ENCODE measurements around the gene IFNL1. TPM values are rescaled to one million over a fixed set of nuclear protein-coding genes. Genes with fewer than 3 reads are reported as not detected.

Gene IFNL1
- total and polyA plus RNA-seq, 9 of the 15 experiments (the other 6 are each of a cell fraction or from before 2014, with no cell fraction given): not detected

DNA sequence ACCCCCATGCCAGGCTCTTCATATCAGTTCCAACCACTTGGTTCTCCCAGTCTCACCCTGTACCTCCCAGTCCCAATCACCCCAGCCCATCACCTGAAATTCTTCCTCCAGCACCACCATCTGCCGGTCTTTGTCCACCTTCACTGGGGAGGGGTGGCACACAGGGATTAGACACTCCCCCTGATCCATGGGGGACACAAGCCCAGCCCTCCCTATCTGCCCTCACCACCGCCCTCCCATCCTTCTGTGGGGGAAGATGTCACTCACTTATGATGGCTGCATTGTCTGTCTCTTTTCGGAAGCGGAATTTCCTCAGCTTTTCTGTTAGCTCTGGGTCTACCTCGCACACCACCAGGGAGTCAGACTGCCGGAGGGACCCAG lies 39.0 kb downstream of the IFNL1 start (continued):
- TF ChIP-seq, protein P1, sequence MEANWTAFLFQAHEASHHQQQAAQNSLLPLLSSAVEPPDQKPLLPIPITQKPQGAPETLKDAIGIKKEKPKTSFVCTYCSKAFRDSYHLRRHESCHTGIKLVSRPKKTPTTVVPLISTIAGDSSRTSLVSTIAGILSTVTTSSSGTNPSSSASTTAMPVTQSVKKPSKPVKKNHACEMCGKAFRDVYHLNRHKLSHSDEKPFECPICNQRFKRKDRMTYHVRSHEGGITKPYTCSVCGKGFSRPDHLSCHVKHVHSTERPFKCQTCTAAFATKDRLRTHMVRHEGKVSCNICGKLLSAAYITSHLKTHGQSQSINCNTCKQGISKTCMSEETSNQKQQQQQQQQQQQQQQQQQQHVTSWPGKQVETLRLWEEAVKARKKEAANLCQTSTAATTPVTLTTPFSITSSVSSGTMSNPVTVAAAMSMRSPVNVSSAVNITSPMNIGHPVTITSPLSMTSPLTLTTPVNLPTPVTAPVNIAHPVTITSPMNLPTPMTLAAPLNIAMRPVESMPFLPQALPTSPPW (CRISPR knock-in tag; IDR thresholded peaks at IDR 0.05): 0 out of 2 replicates have a peak, but pooled peaks have one; percentile 6
- TF ChIP-seq SMAD4 (CRISPR knock-in tag; conservative IDR thresholded peaks at IDR 0.05) (no peak), NCOA4 (IDR thresholded peaks at IDR 0.05; ENCODE audit: partially characterized antibody) (no peak), CHCHD3 (CRISPR knock-in tag; IDR thresholded peaks at IDR 0.05) (no peak), TEAD4 (IDR thresholded peaks at IDR 0.05; ENCODE audit: low read length) (0 out of 2 replicates have a peak, but pooled peaks have one; percentile 11), TEAD4 (CRISPR knock-in tag; IDR thresholded peaks at IDR 0.05; ENCODE audit: borderline replicate concordance) (no peak), SNIP1 (IDR thresholded peaks at IDR 0.05; ENCODE audit: low read depth) (no peak), MEIS2 (IDR thresholded peaks at IDR 0.05; ENCODE audit: partially characterized antibody) (peak; percentile 34), ZC3H4 (CRISPR knock-in tag; IDR thresholded peaks at IDR 0.05; ENCODE audit: borderline replicate concordance) (no peak), PHB2 (IDR thresholded peaks at IDR 0.05; ENCODE audit: low read depth) (peak; percentile 36; the same call in 1 of the 2 replicates), CBFA2T2 (conservative IDR thresholded peaks at IDR 0.05) (peak; percentile 60), TCF3 (CRISPR knock-in tag; IDR thresholded peaks at IDR 0.05) (peak; percentile 48), DPF2 (IDR thresholded peaks at IDR 0.05) (0 out of 2 replicates have a peak, but pooled peaks have one; percentile 18), CTBP1 (IDR thresholded peaks at IDR 0.05; ENCODE audit: borderline replicate concordance) (peak; percentile 17; the same call in 1 of the 2 replicates)
- TF ChIP-seq, protein P2, sequence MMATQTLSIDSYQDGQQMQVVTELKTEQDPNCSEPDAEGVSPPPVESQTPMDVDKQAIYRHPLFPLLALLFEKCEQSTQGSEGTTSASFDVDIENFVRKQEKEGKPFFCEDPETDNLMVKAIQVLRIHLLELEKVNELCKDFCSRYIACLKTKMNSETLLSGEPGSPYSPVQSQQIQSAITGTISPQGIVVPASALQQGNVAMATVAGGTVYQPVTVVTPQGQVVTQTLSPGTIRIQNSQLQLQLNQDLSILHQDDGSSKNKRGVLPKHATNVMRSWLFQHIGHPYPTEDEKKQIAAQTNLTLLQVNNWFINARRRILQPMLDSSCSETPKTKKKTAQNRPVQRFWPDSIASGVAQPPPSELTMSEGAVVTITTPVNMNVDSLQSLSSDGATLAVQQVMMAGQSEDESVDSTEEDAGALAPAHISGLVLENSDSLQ (IDR thresholded peaks at IDR 0.05): peak; percentile 77
- TF ChIP-seq, protein P3, sequence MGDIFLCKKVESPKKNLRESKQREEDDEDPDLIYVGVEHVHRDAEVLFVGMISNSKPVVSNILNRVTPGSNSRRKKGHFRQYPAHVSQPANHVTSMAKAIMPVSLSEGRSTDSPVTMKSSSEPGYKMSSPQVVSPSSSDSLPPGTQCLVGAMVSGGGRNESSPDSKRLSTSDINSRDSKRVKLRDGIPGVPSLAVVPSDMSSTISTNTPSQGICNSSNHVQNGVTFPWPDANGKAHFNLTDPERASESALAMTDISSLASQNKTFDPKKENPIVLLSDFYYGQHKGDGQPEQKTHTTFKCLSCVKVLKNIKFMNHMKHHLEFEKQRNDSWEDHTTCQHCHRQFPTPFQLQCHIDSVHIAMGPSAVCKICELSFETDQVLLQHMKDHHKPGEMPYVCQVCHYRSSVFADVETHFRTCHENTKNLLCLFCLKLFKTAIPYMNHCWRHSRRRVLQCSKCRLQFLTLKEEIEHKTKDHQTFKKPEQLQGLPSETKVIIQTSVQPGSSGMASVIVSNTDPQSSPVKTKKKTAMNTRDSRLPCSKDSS (IDR thresholded peaks at IDR 0.05; ENCODE audit: low read depth, partially characterized antibody): no peak
- TF ChIP-seq, protein P4, sequence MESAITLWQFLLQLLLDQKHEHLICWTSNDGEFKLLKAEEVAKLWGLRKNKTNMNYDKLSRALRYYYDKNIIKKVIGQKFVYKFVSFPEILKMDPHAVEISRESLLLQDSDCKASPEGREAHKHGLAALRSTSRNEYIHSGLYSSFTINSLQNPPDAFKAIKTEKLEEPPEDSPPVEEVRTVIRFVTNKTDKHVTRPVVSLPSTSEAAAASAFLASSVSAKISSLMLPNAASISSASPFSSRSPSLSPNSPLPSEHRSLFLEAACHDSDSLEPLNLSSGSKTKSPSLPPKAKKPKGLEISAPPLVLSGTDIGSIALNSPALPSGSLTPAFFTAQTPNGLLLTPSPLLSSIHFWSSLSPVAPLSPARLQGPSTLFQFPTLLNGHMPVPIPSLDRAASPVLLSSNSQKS (CRISPR knock-in tag; IDR thresholded peaks at IDR 0.05): no peak
